H7 (cell line): ENCODE data around the gene CYTH4. TPM values are rescaled to one million over a fixed set of nuclear protein-coding genes. Genes with fewer than 3 reads are reported as not detected.

Experiments used
- DNase-seq: peaks from one replicate; pipeline ENCODE4 v3.0.0; 2012
- H3K27me3 ChIP-seq: 2 replicates; pipeline ENCODE4 v1.6.0; 2011; ENCODE audit warnings: mild to moderate bottlenecking, low read length; ENCODE audit not compliant: control insufficient read depth, insufficient read depth
- H3K36me3 ChIP-seq: replicated peaks from 2 replicates; pipeline ENCODE4 v1.5.1; 2011; ENCODE audit warnings: low read length; ENCODE audit not compliant: control insufficient read depth, insufficient read depth
- H3K4me3 ChIP-seq: 2 replicates; pipeline ENCODE4 v1.5.1; 2011; ENCODE audit warnings: low read depth, mild to moderate bottlenecking, control low read depth, low read length, moderate library complexity; ENCODE audit not compliant: insufficient read depth
- total RNA-seq: library from RNA; depleted of rRNA; stranded (reverse); fragments of >200 nt; shearing (Covaris generic); gene quantifications from 2 replicates; pipeline ENCODE4 v1.2.3, GENCODE V29; 2014

The CYTH4 gene
- total RNA-seq, 1 experiment from 2014 or later, result not detected

GRCh38 chr22:37313376-37314314 is 31.3 kb downstream of the CYTH4 start:
- H3K36me3 ChIP-seq, result no peaks in the 10 kb centered on the region

DNA sequence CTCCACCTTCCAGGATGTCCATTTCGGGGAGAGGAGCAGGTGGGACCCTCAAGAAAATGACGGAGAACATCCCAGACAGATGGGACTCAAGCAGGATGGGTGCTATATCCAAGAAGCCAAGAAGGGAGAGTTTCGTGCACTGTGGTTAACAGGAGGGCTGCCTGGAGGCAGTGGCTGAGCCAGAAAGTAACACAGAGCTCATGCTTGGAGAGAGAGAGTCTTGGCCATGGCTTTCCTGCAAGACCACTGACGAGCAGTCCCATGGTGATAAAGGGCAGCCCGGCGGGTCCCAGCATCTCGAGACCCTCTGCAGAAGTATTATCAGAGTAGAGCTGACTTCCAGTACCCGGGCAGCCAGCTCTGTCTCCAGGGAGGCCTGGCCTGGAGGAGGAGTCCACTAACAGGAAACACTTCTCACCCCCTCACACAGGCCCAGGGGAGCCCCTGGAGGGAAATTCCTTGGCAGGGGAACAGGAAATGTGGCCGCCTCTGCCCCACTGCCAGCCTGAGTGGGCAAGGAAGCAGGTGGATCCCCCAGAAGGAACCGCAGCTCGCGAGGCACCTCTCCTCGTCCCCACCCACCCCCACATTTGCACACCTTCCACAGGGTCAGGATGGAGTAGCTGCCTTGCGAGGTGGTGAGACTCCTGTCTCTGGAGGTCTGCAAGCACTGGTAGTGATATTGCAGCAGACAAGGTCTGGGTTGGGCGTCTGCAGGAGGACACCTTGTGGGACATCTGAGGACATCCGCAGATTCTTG is 32.2 kb downstream of the CYTH4 start:
- DNase-seq, result no peak
- Histone ChIP-seq H3K4me3 (no peak overlapping the region), H3K27me3 (no peaks in the 10 kb centered on the region), H3K36me3 (no peaks in the 10 kb centered on the region)

More at GRCh38 chr22:37313376-37314314, 31.3 kb downstream of the CYTH4 start:
- Histone ChIP-seq H3K27me3 (no peaks in the 10 kb centered on the region), H3K4me3 (no peak overlapping the region)
- peak; percentile 46 for DNase-seq

DNA sequence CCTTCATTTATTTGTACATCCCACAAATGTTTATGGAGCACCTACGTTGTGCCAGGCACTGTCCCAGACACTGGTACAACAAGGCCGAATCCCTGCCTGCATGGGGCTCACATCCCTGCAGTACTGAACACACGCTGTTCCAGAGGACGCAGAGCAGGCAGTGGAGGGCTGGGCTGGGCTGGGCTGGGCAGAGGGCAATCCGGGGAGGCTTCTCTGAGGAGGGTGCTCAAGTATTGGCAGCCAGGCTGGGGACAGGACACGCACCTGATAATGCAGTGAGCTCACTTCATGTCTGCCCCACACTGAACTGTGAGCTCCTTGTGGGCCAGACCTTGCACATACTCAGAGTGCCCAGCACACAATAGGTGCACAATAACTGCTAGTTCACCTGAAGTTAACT is 34.1 kb downstream of the CYTH4 start:
- DNase-seq, result no peak
- Histone ChIP-seq H3K36me3 (no peaks in the 10 kb centered on the region), H3K27me3 (no peaks in the 10 kb centered on the region), H3K4me3 (no peak overlapping the region)

DNA sequence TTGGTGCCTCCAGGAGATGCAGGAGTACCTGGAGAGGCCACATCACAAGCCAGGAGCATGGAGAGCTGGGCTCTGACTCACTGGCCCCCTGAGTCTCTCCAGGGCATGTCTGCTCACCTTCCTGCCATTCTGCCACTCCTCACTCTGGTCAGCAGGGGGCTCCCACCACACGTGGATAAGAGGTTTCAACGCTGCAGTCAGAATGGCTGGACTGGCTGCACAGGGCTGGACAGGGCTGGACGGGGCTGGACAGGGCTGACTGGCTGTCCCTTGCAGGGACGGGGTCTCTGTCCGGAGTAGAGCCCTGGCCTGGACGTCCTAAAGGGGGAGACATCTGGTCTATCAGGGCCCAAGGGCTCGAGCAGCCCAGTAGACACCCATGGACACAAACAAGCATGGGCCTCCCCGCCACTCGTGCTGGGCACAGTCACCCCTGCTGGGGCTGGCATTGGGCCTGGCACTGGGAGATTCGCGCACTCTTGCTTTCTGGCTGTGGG is 34.6 kb downstream of the CYTH4 start:
- Histone ChIP-seq H3K27me3 (no peaks in the 10 kb centered on the region), H3K4me3 (no peak overlapping the region), H3K36me3 (no peaks in the 10 kb centered on the region)
- peak; percentile 96 for DNase-seq

- H3K27me3 ChIP-seq, result no peaks in the 10 kb centered on the region
- DNase-seq, result no peak
- no peak overlapping the region for H3K4me3 ChIP-seq
- H3K36me3 ChIP-seq, result no peaks in the 10 kb centered on the region
Observed at GRCh38 chr22:37317698-37318210, 35.4 kb downstream of the CYTH4 start.

GRCh38 chr22:37318364-37319109 is 36.2 kb downstream of the CYTH4 start:
- DNase-seq, result peak; percentile 73

GRCh38 chr22:37319469-37319868 is 37.2 kb downstream of the CYTH4 start:
- Histone ChIP-seq H3K36me3 (no peaks in the 10 kb centered on the region), H3K4me3 (no peak overlapping the region), H3K27me3 (peaks cover 8% of the 10 kb centered on the region)
- no peak for DNase-seq

More at GRCh38 chr22:37318364-37319109, 36.2 kb downstream of the CYTH4 start:
- Histone ChIP-seq H3K4me3 (no peak overlapping the region), H3K27me3 (peaks cover 2% of the 10 kb centered on the region; the same call in 1 of the 2 replicates), H3K36me3 (no peaks in the 10 kb centered on the region)

- H3K27me3 ChIP-seq, result peaks cover 17% of the 10 kb centered on the region
- H3K36me3 ChIP-seq, result no peaks in the 10 kb centered on the region
- no peak for DNase-seq
- no peak overlapping the region for H3K4me3 ChIP-seq
Observed at GRCh38 chr22:37320726-37321677, 38.7 kb downstream of the CYTH4 start.

DNA sequence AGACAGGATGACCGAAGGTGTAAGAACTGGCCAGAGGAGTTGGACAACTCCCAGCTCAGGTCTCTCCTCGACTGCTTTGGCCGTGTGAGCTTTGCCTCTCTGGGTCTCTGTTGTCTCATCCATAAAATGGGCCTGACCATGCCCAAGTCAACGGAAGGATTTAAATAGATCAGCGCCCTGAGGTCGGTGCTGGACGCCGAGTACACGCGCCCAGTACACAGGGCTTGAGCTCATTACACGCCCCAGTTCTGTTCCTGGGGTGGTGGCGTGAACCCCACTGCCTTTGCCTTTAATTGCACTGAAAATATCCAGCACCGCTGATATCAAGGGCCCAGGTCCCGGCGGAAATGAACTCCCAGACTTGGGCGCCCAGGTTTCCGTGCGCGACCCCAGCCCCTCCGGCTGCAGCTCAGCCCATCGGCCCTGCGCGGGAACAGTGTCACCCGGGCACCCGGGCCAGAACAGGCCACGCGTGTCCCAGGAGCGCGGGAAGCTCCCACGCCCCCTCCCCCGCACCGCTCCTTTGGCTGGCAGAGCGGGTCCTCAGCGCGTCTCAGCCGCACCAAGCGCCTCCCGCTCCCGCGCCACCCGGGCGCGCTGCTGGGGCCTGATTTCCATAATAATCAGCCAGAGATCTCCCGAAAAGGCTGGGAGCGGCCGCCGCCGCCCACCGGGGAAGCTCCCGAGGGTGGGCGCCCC is 42.2 kb downstream of the CYTH4 start:
- Histone ChIP-seq H3K4me3 (peak overlapping the region; percentile 33), H3K27me3 (peaks cover 21% of the 10 kb centered on the region), H3K36me3 (no peaks in the 10 kb centered on the region)
- peak; percentile 91 for DNase-seq

- Histone ChIP-seq H3K27me3 (peaks cover 23% of the 10 kb centered on the region), H3K36me3 (no peaks in the 10 kb centered on the region), H3K4me3 (peak overlapping the region; percentile 33)
- DNase-seq, result no peak
Observed at GRCh38 chr22:37325039-37325395, 42.7 kb downstream of the CYTH4 start.

- H3K27me3 ChIP-seq, result peaks cover 23% of the 10 kb centered on the region
- no peak overlapping the region for H3K4me3 ChIP-seq
- H3K36me3 ChIP-seq, result no peaks in the 10 kb centered on the region
- DNase-seq, result no peak
Observed at GRCh38 chr22:37326726-37327125, 44.4 kb downstream of the CYTH4 start.

DNA sequence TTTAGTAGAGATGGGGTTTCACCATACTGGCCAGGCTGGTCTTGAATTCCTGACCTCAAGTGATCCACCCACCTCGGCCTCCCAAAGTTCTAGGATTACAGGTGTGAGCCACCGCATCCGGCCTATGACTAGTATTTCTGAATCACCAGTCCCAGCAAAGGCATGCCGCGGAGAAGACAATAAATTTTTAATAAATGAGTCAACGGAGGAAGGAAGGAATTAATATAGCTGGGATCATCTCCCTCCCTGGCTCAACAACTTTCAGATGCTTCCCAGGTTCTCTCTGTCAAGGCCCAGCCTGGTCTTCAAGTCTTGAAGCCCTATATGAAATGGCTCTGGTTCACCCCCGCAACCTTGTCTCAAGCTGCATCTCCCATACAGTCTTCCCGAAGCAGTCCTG is 45.7 kb downstream of the CYTH4 start:
- Histone ChIP-seq H3K4me3 (no peak overlapping the region), H3K27me3 (peaks cover 24% of the 10 kb centered on the region), H3K36me3 (no peaks in the 10 kb centered on the region)
- no peak for DNase-seq
